WTC11 (cell line): Measurements from ENCODE around the gene EML4. TPM values are rescaled to one million over a fixed set of nuclear protein-coding genes. Genes with fewer than 3 reads are reported as not detected.
"Not testable (repeated sequence)": the region's sequence is repeated elsewhere in the genome, so short reads cannot be mapped to it uniquely, and the experiment has no call there.

ENCODE experiments used
- ATAC-seq: fragments of 200-7000 bp; cut with Tn5 transposase; 2 replicates; pipeline ENCODE4 v1.10.0; 2021; ENCODE audit warnings: mild to moderate bottlenecking, moderate library complexity
- CTCF ChIA-PET: fragments of 300-600 bp; sonication (Branson Sonifier 250); formaldehyde crosslinking; loops from one replicate; lab custom pipeline; 2021; ENCODE audit warnings: antibody characterized with exemption; lab: Charles Lee
- POLR2A ChIA-PET: fragments of 350-600 bp; sonication (Branson Sonifier 250); formaldehyde crosslinking; loops from one replicate; lab custom pipeline; 2021; ENCODE audit warnings: antibody characterized with exemption; lab: Charles Lee
- DNase-seq: peaks from one replicate; pipeline ENCODE4 v3.0.0; 2021; ENCODE audit warnings: low spot score
- H3K27ac Mint-ChIP-seq: 2 replicates; pipeline ENCODE4 v1.8.0; 2021; ENCODE audit warnings: mixed read lengths
- H3K27me3 Mint-ChIP-seq: 2 replicates; pipeline ENCODE4 v1.8.0; 2021; ENCODE audit warnings: low read depth, mild to moderate bottlenecking, moderate library complexity, mixed read lengths
- H3K36me3 Mint-ChIP-seq: 2 replicates; pipeline ENCODE4 v1.8.0; 2021; ENCODE audit warnings: mixed read lengths
- H3K4me1 Mint-ChIP-seq: 2 replicates; pipeline ENCODE4 v1.8.0; 2022; ENCODE audit warnings: mixed read lengths
- H3K4me3 Mint-ChIP-seq: 2 replicates; pipeline ENCODE4 v1.8.0; 2021; ENCODE audit warnings: mild to moderate bottlenecking, moderate library complexity, mixed read lengths
- H3K9me3 Mint-ChIP-seq: 2 replicates; pipeline ENCODE4 v1.8.0; 2021; ENCODE audit warnings: mixed read lengths
- AFF4 ChIP-seq: sonication (generic); formaldehyde crosslinking; IDR thresholded peaks from 2 replicates; pipeline ENCODE4 v1.8.1; 2023; ENCODE audit warnings: mild to moderate bottlenecking, missing genetic modification reagents, borderline replicate concordance
- E2F5 ChIP-seq: sonication (generic); formaldehyde crosslinking; IDR thresholded peaks from 2 replicates; pipeline ENCODE4 v1.8.1; 2022; ENCODE audit warnings: mild to moderate bottlenecking, moderate library complexity, missing genetic modification reagents
- ERG ChIP-seq: fragments of 250-450 bp; sonication (Bioruptor Pico); IDR thresholded peaks from 2 replicates; pipeline ENCODE4 v1.8.0; 2021; ENCODE audit warnings: mild to moderate bottlenecking
- ESRRA ChIP-seq: sonication (generic); formaldehyde crosslinking; IDR thresholded peaks from 2 replicates; pipeline ENCODE4 v1.8.1; 2022; ENCODE audit warnings: mild to moderate bottlenecking, missing genetic modification reagents, borderline replicate concordance
- FOXJ3 ChIP-seq: sonication (generic); formaldehyde crosslinking; IDR thresholded peaks from 2 replicates; pipeline ENCODE4 v1.9.0; 2021; ENCODE audit warnings: missing genetic modification reagents, mild to moderate bottlenecking, borderline replicate concordance
- NFE2L1 ChIP-seq: sonication (generic); formaldehyde crosslinking; IDR thresholded peaks from 2 replicates; pipeline ENCODE4 v1.8.1; 2023; ENCODE audit warnings: missing genetic modification reagents
- PRRX2 ChIP-seq: fragments of 250-450 bp; sonication (Bioruptor Pico); IDR thresholded peaks from 2 replicates; pipeline ENCODE4 v1.8.0; 2021; ENCODE audit warnings: mild to moderate bottlenecking
- RORB ChIP-seq: fragments of 250-450 bp; sonication (Bioruptor Pico); IDR thresholded peaks from 2 replicates; pipeline ENCODE4 v1.9.0; 2021; ENCODE audit warnings: mild to moderate bottlenecking
- TCF7 ChIP-seq: sonication (generic); formaldehyde crosslinking; IDR thresholded peaks from 2 replicates; pipeline ENCODE4 v1.8.0; 2022; ENCODE audit warnings: mild to moderate bottlenecking, low read depth, missing genetic modification reagents, moderate library complexity
- ZNF232 ChIP-seq: sonication (generic); formaldehyde crosslinking; IDR thresholded peaks from 2 replicates; pipeline ENCODE4 v1.8.0; 2022; ENCODE audit warnings: mild to moderate bottlenecking, missing genetic modification reagents
- ZNF416 ChIP-seq: fragments of 250-450 bp; sonication (Bioruptor Pico); IDR thresholded peaks from 2 replicates; pipeline ENCODE4 v1.9.0; 2021; ENCODE audit warnings: mild to moderate bottlenecking, inconsistent platforms
- ZNF512 ChIP-seq: sonication (generic); formaldehyde crosslinking; IDR thresholded peaks from 2 replicates; pipeline ENCODE4 v1.8.1; 2022; ENCODE audit warnings: missing genetic modification reagents, borderline replicate concordance
- ZNF671 ChIP-seq: fragments of 250-450 bp; sonication (Bioruptor Pico); IDR thresholded peaks from 2 replicates; pipeline ENCODE4 v1.8.0; 2021; ENCODE audit warnings: mild to moderate bottlenecking
- total RNA-seq: library from RNA; stranded (reverse); gene quantifications from 3 replicates; pipeline ENCODE4 v1.2.3, GENCODE V29; 2021
- TF ChIP-seq, protein P1 (sequence below): sonication (generic); formaldehyde crosslinking; IDR thresholded peaks from 2 replicates; pipeline ENCODE4 v1.8.0; 2022; ENCODE audit warnings: mild to moderate bottlenecking, missing genetic modification reagents
- TF ChIP-seq, protein P2 (sequence below): fragments of 250-450 bp; sonication (Bioruptor Pico); IDR thresholded peaks from 2 replicates; pipeline ENCODE4 v1.9.0; 2021; ENCODE audit warnings: mild to moderate bottlenecking

EML4 gene
- total RNA-seq, 1 experiment from 2014 or later, result 89.9 TPM

GRCh38 chr2:42268528-42269151 lies 99.5 kb downstream of the EML4 start (continued):
- TF ChIP-seq ZNF512 (no peak), ESRRA (no peak)

- TF ChIP-seq FOXJ3 (CRISPR knock-in tag), result no peak
- TF ChIP-seq ERG (CRISPR knock-in tag), result no peak
- TF ChIP-seq NFE2L1, result no peak
- TF ChIP-seq AFF4 (CRISPR knock-in tag), result no peak
- no peak for TF ChIP-seq TCF7
- no peak for TF ChIP-seq PRRX2 (CRISPR knock-in tag)
- no peak for TF ChIP-seq ZNF416 (CRISPR knock-in tag)
- no peak for TF ChIP-seq E2F5 (CRISPR knock-in tag)
- no peak for ATAC-seq
- Mint-ChIP-seq H3K36me3 (no peaks in the 10 kb centered on the region), H3K27me3 (no peaks in the 10 kb centered on the region), H3K4me3 (no peak overlapping the region), H3K9me3 (no peaks in the 10 kb centered on the region), H3K4me1 (no peaks in the 10 kb centered on the region), H3K27ac (no peak overlapping the region)
- ChIA-PET POLR2A (no interaction called here), CTCF (no interaction called here)
- DNase-seq, result no peak
Observed at GRCh38 chr2:42270757-42271156, 101.6 kb downstream of the EML4 start.

GRCh38 chr2:42271246-42271645 lies 102.1 kb downstream of the EML4 start:
- H3K9me3 Mint-ChIP-seq, CTCF ChIA-PET, H3K36me3 Mint-ChIP-seq, H3K4me1 Mint-ChIP-seq, DNase-seq, POLR2A ChIA-PET, H3K27ac Mint-ChIP-seq, H3K4me3 Mint-ChIP-seq, ATAC-seq, H3K27me3 Mint-ChIP-seq: not testable (repeated sequence)

DNA sequence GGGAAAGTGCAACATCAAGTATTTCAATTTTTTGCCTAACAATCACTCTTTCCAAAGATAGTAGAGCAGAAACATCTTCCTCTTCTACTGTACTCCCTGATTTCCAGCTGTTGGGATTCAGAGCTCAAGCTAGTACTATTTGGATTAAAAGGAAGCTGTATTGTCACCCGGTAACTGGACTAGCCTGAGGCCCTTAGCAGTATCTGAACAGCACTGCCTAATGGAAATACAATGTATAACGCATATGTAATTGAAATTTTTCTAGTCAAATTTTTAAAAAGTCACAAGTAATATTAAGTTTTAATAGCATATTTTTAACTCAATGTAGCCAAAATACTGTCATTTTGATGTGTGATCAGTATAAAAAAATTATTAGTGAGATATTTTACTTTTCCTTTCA lies 105.7 kb downstream of the EML4 start:
- CTCF ChIA-PET, result interaction anchor here (1.0 kb wide), 2 partner anchors 183 to 186 kb away, joined by 3 read pairs; no protein-coding TSS in a partner anchor
- no peak for DNase-seq

More for the DNA sequence above, 105.7 kb downstream of the EML4 start:
- Mint-ChIP-seq H3K9me3 (no peaks in the 10 kb centered on the region), H3K27ac (no peak overlapping the region; the same call in 1 of the 2 replicates), H3K4me1 (no peaks in the 10 kb centered on the region), H3K4me3 (no peak overlapping the region), H3K27me3 (no peaks in the 10 kb centered on the region), H3K36me3 (no peaks in the 10 kb centered on the region; the same call in 1 of the 2 replicates)
- TF ChIP-seq, protein P1, sequence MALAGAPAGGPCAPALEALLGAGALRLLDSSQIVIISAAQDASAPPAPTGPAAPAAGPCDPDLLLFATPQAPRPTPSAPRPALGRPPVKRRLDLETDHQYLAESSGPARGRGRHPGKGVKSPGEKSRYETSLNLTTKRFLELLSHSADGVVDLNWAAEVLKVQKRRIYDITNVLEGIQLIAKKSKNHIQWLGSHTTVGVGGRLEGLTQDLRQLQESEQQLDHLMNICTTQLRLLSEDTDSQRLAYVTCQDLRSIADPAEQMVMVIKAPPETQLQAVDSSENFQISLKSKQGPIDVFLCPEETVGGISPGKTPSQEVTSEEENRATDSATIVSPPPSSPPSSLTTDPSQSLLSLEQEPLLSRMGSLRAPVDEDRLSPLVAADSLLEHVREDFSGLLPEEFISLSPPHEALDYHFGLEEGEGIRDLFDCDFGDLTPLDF (CRISPR knock-in tag), result no peak
- TF ChIP-seq ZNF671 (CRISPR knock-in tag), result no peak
- TF ChIP-seq ZNF232, result no peak
- TF ChIP-seq RORB (CRISPR knock-in tag), result no peak
- TF ChIP-seq, protein P2, sequence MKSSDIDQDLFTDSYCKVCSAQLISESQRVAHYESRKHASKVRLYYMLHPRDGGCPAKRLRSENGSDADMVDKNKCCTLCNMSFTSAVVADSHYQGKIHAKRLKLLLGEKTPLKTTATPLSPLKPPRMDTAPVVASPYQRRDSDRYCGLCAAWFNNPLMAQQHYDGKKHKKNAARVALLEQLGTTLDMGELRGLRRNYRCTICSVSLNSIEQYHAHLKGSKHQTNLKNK, result no peak
- no peak for ATAC-seq
- POLR2A ChIA-PET, result no interaction called here
